K562 (cell line): ENCODE data around the gene UQCC2. TPM values are rescaled to one million over a fixed set of nuclear protein-coding genes. Genes with fewer than 3 reads are reported as not detected.

ENCODE experiments used
- ATAC-seq: fragments of 200-7000 bp; cut with Tn5 transposase; 3 replicates; pipeline ENCODE4 v1.9.1; 2020; ENCODE audit warnings: moderate library complexity
- BruUV-seq: library from RNA; stranded (reverse); fragments of 400-500 nt; replicated peaks from 2 replicates; lab custom pipeline; 2021; lab: Mats Ljungman, UMichigan
- CTCF ChIA-PET: fragments of 300-600 bp; formaldehyde crosslinking; extraction: SDS; loops from one replicate; lab custom pipeline; 2021; ENCODE audit warnings: low intra/inter-chr PET ratio; lab: Yijun Ruan, JAX
- POLR2A ChIA-PET: fragments of 300-600, 350-650 bp; sonication (Branson Sonifier 250); formaldehyde crosslinking; extraction: SDS; loops from one replicate; lab custom pipeline; 2021; ENCODE audit warnings: antibody characterized with exemption, inconsistent platforms; lab: Yijun Ruan, JAX
- DNase-seq, 4 experiments: peaks; one replicate each; pipeline versions ENCODE4 v3.0.0 to v3.0.0-alpha.2; 2011 to 2018; ENCODE audit warnings: low spot score in 3 of 4, mixed read lengths in 3 of 4; ENCODE audit errors: extremely low read depth in 1 of 4
- FAIRE-seq: peaks from 2 replicates; lab custom pipeline; 2011; peaks lifted over from hg19 to GRCh38; lab: Jason Lieb, UNC
- H2AFZ ChIP-seq: 2 replicates; pipeline ENCODE4 v1.6.0; 2011; ENCODE audit warnings: low read depth, low read length, control low read depth, inconsistent platforms
- H3K27ac ChIP-seq: fragments of 200-600 bp; 3 replicates; pipeline ENCODE4 v1.8.0; 2011; ENCODE audit warnings: low read depth, mild to moderate bottlenecking, control low read depth, inconsistent platforms, low read length, moderate library complexity, mixed read lengths; ENCODE audit errors: extremely low read depth
- H3K27me3 ChIP-seq, 2 experiments: fragments of 300-600 bp in 1 of 2; 2 replicates in 1 of 2; 3 replicates in 1 of 2; pipeline versions ENCODE4 v1.6.0 to v1.8.0; 2011; ENCODE audit warnings: inconsistent platforms in 2 of 2, low read length in 2 of 2, mild to moderate bottlenecking in 1 of 2, mixed read lengths in 1 of 2, moderate library complexity in 1 of 2; ENCODE audit not compliant: control insufficient read depth in 2 of 2, insufficient read depth in 2 of 2
- H3K36me3 ChIP-seq: fragments of 300-600 bp; 3 replicates; pipeline ENCODE4 v1.8.0; 2011; ENCODE audit warnings: mild to moderate bottlenecking, low read length, inconsistent platforms; ENCODE audit not compliant: control insufficient read depth, insufficient read depth
- H3K4me1 ChIP-seq, 2 experiments: fragments of 200-600 bp in 1 of 2; replicated peaks in 1 of 2; 2 replicates in 1 of 2; 3 replicates in 1 of 2; pipeline versions ENCODE4 v1.5.1 to v1.8.0; 2011; ENCODE audit warnings: inconsistent platforms in 2 of 2, low read length in 2 of 2, mild to moderate bottlenecking in 1 of 2, mixed read lengths in 1 of 2, moderate library complexity in 1 of 2; ENCODE audit not compliant: control insufficient read depth in 2 of 2, insufficient read depth in 2 of 2
- H3K4me2 ChIP-seq: 2 replicates; pipeline ENCODE4 v1.6.1; 2011; ENCODE audit warnings: low read length, control low read depth, inconsistent platforms, mixed read lengths; ENCODE audit not compliant: insufficient read depth
- H3K4me3 ChIP-seq: fragments of 200-600 bp; sonication (generic), shearing (Covaris generic); 2 replicates; pipeline ENCODE4 v1.5.1; 2016; ENCODE audit warnings: control low read depth, inconsistent platforms
- H3K79me2 ChIP-seq: fragments of 200-600 bp; 3 replicates; pipeline ENCODE4 v1.8.0; 2011; ENCODE audit warnings: low read length, inconsistent platforms; ENCODE audit not compliant: control insufficient read depth, insufficient read depth
- H3K9ac ChIP-seq, 2 experiments: 2 replicates each; pipeline versions ENCODE4 v1.6.0 to v1.6.1; 2011; ENCODE audit warnings: low read depth in 2 of 2, low read length in 2 of 2, control low read depth in 1 of 2, inconsistent platforms in 1 of 2, mild to moderate bottlenecking in 1 of 2, mixed read lengths in 1 of 2; ENCODE audit not compliant: insufficient read depth in 1 of 2
- H3K9me1 ChIP-seq: one replicate; pipeline ENCODE4 v1.6.0; 2011; ENCODE audit warnings: inconsistent platforms, mild to moderate bottlenecking, low read length, moderate library complexity; ENCODE audit not compliant: control insufficient read depth, insufficient read depth
- H3K9me3 ChIP-seq: replicated peaks from 2 replicates; pipeline ENCODE4 v1.5.1; 2011; ENCODE audit warnings: low read depth, low read length, inconsistent platforms; ENCODE audit not compliant: control insufficient read depth, insufficient read depth
- H4K20me1 ChIP-seq: replicated peaks from 2 replicates; pipeline ENCODE4 v1.6.1; 2011; ENCODE audit warnings: low read length, inconsistent platforms, mixed read lengths; ENCODE audit not compliant: control insufficient read depth, insufficient read depth
- BCOR ChIP-seq: fragments of 450-650 bp; IDR thresholded peaks from 2 replicates; pipeline ENCODE4 v1.6.1; 2016
- ETV5 ChIP-seq: sonication (generic); formaldehyde crosslinking; IDR thresholded peaks from 2 replicates; pipeline ENCODE4 v1.4.0; 2020; ENCODE audit warnings: low read depth, mild to moderate bottlenecking, missing genetic modification reagents
- GATAD2A ChIP-seq: fragments of 450-650 bp; IDR thresholded peaks from 2 replicates; pipeline ENCODE4 v1.6.1; 2017
- HOXB6 ChIP-seq: fragments of 250-450 bp; sonication (Bioruptor Pico); IDR thresholded peaks from 2 replicates; pipeline ENCODE4 v1.5.1; 2022; ENCODE audit warnings: mild to moderate bottlenecking, borderline replicate concordance
- TRIM24 ChIP-seq, 2 experiments: fragments of 450-650 bp; IDR thresholded peaks; 2 replicates each; pipeline ENCODE4 v1.6.1; 2016
- ZFP36 ChIP-seq: fragments of 150-350 bp; IDR thresholded peaks from 2 replicates; pipeline ENCODE4 v1.6.1; 2018; ENCODE audit warnings: low read length, low read depth; ENCODE audit not compliant: partially characterized antibody
- ZNF347 ChIP-seq: fragments of 450-650 bp; formaldehyde crosslinking; IDR thresholded peaks from 2 replicates; pipeline ENCODE4 v1.4.0; 2020; ENCODE audit warnings: low read depth, mild to moderate bottlenecking, moderate library complexity
- ZNF717 ChIP-seq: fragments of 250-450 bp; sonication (Bioruptor Pico); IDR thresholded peaks from 2 replicates; pipeline ENCODE4 v1.5.0; 2021
- WGBS: fragments of 100-300 bp; shearing (Covaris generic); methylation state at CpG from one replicate; pipeline ENCODE4 v1.1.6; 2016; ENCODE audit warnings: low coverage, mixed read lengths; ENCODE audit not compliant: insufficient coverage; ENCODE audit errors: missing lambda C conversion rate; 5-methylcytosine and 5-hydroxymethylcytosine counted together
- in situ Hi-C: fragments of 300-500 bp; cut with MboI; formaldehyde crosslinking; loops from 4 replicates; pipeline ENCODE4 v1.15.0; 2018; ENCODE audit warnings: inconsistent platforms, mixed read lengths
- intact Hi-C: fragments of 100-400 bp; cut with micrococcal nuclease; formaldehyde crosslinking; loops from 2 replicates; pipeline ENCODE4 v1.14.2; 2022
- polyA plus RNA-seq, 8 experiments: library from polyadenylated mRNA; depleted of rRNA in 4 of 8; stranded (reverse) in 5 of 8; unstranded in 3 of 8; fragments of >200 nt; fragmentation: Nextera tagmentation in 2 of 8; fragmentation: Illumina TruSeq in 1 of 8; extraction: Ambion mirVana in 2 of 8; extraction: Trizol in 1 of 8; gene quantifications; 2 replicates each; pipeline versions ENCODE4 v1.2.1 to v1.2.3, GENCODE V29; 2011 to 2014; ENCODE audit warnings: inconsistent platforms in 1 of 8, missing spikeins in 1 of 8
- total RNA-seq, 7 experiments: library from RNA; depleted of rRNA in 6 of 7; stranded (reverse); fragments of >200 nt in 6 of 7; fragmentation: Illumina TruSeq in 2 of 7; extraction: Trizol in 2 of 7; gene quantifications; 2 replicates each; pipeline versions ENCODE4 v1.2.1 to v1.2.3, GENCODE V29; 2011 to 2021; ENCODE audit warnings: low replicate concordance in 1 of 7
- TF ChIP-seq, protein P1 (sequence below): fragments of 250-450 bp; sonication (Bioruptor Pico); IDR thresholded peaks from 2 replicates; pipeline ENCODE4 v1.9.0; 2021; ENCODE audit warnings: mild to moderate bottlenecking

The UQCC2 gene
- total and polyA plus RNA-seq, 9 of the 15 experiments (the other 6 are each of a cell fraction or from before 2014, with no cell fraction given) = 58.5 to 927 (median 158) TPM

DNA sequence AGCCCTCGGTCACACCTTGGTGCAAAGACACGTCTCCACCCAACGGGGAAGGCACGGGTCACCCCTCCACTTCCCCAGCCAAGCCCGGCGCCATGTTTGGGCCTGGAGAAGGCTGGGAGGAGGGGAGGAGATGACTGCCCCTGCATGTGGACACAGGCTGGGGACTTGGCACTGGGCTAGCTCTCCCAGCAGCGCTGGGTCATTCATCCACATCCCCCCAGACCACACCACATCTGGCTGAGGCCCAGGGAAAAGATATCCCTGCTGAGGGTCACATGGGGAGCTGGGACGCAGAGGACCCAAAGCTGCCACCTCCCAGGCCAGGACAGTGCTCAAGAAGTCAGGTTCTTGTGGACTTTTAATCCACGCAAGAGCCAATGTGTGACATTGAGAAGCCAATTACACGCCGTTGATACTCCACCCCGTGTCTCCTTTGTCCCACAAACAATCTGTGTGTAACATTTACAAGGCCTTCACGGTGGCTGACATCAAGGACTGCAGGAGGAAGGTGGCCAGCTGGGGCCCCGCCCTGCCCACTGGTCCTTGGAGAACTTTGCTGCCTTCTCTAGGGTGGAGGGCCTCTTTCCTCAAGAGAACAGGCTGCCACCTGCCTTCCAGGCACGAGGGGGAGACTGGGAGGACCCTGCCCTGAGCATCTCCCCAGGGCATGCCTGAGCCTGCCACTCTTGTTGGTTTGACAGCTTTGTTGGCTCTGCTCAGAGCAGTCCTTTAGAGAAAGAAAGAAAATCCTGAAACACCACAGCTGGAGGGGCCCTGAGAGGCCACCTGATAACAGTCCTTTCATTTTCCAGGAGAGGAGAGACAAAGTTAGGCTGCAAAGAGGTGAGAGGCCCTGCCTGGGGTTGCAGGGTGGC, 40.5 kb upstream of the UQCC2 start (continued):
- TF ChIP-seq TRIM24 (IDR thresholded peaks at IDR 0.05) (no peak), ZNF717 (no peak), HOXB6 (CRISPR knock-in tag) (no peak), ETV5 (CRISPR knock-in tag) (no peak)
- TF ChIP-seq, protein P1, sequence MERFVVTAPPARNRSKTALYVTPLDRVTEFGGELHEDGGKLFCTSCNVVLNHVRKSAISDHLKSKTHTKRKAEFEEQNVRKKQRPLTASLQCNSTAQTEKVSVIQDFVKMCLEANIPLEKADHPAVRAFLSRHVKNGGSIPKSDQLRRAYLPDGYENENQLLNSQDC (CRISPR knock-in tag) = no peak

DNA sequence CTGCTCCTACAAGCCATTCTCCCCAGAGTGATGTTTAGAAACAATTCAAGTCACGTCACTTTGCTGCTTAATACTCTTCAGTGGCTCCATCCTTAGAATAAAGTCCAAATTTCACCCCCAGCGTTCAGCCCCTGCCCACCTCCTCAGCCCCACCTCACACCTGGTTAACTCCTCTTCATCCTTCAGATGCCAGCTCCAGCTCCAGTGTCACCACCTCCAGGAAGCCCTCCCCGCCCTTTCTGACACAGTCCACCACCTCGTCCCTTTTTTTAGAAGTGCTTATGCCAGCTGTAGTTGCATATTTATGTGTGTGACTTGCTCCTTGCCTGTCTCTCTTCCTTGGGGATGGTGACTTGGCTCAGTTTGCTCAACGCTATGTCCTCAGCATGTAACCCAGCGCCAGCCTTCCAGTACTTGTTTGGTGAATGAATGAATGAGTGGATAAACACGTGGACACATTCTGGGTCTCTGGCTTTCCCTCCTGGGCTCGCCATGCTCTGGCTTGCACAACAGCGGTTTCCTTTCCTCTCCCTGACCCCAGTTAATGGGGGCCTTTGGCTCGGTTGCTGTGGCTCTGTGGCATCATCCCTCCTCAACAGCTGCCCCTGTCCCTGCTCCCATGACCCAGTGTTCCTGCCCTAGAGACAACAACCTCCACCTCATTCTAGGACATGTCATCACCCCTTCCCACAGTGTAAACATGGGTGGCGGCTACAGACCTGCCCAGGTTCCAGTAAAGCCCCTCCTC, 38.9 kb upstream of the UQCC2 start:
- H3K36me3 ChIP-seq = no peaks in the 10 kb centered on the region
- H3K79me2 ChIP-seq = no peaks in the 10 kb centered on the region
- H3K9me1 ChIP-seq = peaks cover 3% of the 10 kb centered on the region
- H3K4me1 ChIP-seq = peaks cover 0 to 12% of the 10 kb centered on the region in 2 experiments; a peak in 2 of 5 replicates
- H4K20me1 ChIP-seq = peaks cover 10% of the 10 kb centered on the region; the same call in 1 of the 2 replicates
- CTCF ChIA-PET = no interaction called here
- FAIRE-seq = no peak
- H3K9ac ChIP-seq = no peak overlapping the region
- H3K27me3 ChIP-seq = peaks cover 37 to 75% of the 10 kb centered on the region in 2 experiments
- no peak overlapping the region for H3K4me3 ChIP-seq
- no peak overlapping the region for H2AFZ ChIP-seq
- no peak overlapping the region for H3K4me2 ChIP-seq
- POLR2A ChIA-PET = no interaction called here
- in situ Hi-C loops (no loop called here), intact Hi-C loops (no loop called here)
- TF ChIP-seq GATAD2A = no peak
- TF ChIP-seq BCOR = 0 out of 2 replicates have a peak, but pooled peaks have one; percentile 14
- peak; percentile 94 for TF ChIP-seq ZFP36
- TF ChIP-seq ZNF347 = no peak
- no peaks in the 10 kb centered on the region for H3K9me3 ChIP-seq
- BruUV-seq = no TSS peak
- H3K27ac ChIP-seq = no peak overlapping the region
- 1% methylated on average over 10 of the region's 11 CpGs for WGBS
- DNase-seq = no peak
- no peak for ATAC-seq
